Measurements from ENCODE around the gene HLA-DQA1.

- TF ChIP-seq SUZ12 (IDR thresholded peaks at IDR 0.05; ENCODE audit: extremely low read depth, insufficient read depth, insufficient read length) (no peak), YY1 (IDR thresholded peaks at IDR 0.05; ENCODE audit: insufficient read depth, insufficient read length) (no peak)
Observed at GRCh38 chr6:32669240-32669639, 32.0 kb downstream of the HLA-DQA1 start.
